Measurements from ENCODE around the gene PLRG1.

Gene PLRG1

GRCh38 chr4:154559494-154560418 is 9.6 kb upstream of the PLRG1 start:
- H3K27ac Mint-ChIP-seq, result no peak overlapping the region
- H3K4me3 Mint-ChIP-seq, result no peak overlapping the region
- no peaks in the 10 kb centered on the region for H3K9me3 Mint-ChIP-seq

GRCh38 chr4:154559141-154559493 is 8.9 kb upstream of the PLRG1 start:
- no peak overlapping the region for H3K27ac Mint-ChIP-seq
- no peaks in the 10 kb centered on the region for H3K4me1 Mint-ChIP-seq
- peaks cover 3% of the 10 kb centered on the region for H3K27me3 Mint-ChIP-seq
- no peaks in the 10 kb centered on the region for H3K36me3 Mint-ChIP-seq
- no peak overlapping the region for H3K4me3 Mint-ChIP-seq
- no peaks in the 10 kb centered on the region for H3K9me3 Mint-ChIP-seq

More at GRCh38 chr4:154559494-154560418, 9.6 kb upstream of the PLRG1 start:
- H3K36me3 Mint-ChIP-seq, result no peaks in the 10 kb centered on the region
- no peaks in the 10 kb centered on the region for H3K4me1 Mint-ChIP-seq
- H3K27me3 Mint-ChIP-seq, result peaks cover 3% of the 10 kb centered on the region

DNA sequence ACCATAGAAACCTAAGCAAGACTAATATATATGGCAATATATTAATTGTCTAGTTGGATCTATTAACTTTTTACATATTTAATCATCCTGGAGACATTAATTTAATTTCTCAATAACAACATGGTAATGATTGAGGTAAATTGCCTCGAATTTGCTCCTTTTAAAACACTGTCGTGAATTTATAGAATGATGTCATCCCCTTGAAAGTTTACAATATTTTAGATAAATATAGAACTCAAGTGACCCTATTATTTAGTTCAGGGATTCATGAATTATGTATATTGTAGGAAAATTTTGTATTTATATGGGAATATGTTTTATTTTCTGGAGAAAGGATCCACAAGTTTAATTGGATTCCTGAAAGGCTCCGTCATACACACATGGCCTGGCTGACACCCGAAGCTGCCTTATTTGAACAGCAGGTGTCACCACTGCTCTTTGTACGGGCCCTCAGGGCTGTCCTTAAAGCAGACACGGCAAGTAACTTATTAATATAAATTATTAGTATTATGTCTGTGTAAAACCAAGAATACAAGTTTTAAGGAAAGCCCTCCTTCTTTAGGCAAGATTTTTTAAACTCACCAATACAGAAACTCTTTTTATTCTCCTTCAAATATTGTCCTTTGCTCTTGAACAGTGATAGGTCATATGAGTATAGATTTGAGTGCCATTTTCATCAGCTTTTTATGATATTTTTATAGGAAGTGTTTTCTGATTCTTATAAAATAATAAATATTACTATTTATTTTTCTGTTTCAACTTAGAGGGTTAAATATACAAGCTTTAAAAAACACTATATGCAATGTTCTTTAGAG is 1.9 kb upstream of the PLRG1 start:
- no peaks in the 10 kb centered on the region for H3K9me3 Mint-ChIP-seq
- peaks cover 7% of the 10 kb centered on the region for H3K36me3 Mint-ChIP-seq
- no peak overlapping the region for H3K4me3 Mint-ChIP-seq
- H3K27me3 Mint-ChIP-seq, result no peaks in the 10 kb centered on the region
- peaks cover 34% of the 10 kb centered on the region for H3K4me1 Mint-ChIP-seq
- no peak overlapping the region for H3K27ac Mint-ChIP-seq

DNA sequence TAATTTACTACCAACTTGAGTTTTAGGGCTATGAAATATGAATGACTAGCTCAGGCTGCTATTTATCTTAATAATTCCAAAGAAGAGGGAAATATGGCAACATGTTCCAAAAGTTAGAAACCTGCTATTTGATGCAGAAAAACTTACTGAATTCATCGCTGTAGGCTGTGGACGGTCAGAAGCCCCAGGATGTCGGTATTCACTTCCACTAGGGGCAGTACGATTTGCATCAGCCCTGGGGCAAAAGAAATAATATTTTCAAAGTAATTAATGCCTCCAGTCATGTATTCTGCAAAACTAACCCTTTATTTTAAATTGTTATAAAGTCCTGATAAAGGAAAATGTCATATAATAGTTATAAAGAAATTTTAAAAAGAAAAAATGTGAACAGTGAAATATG is 4.5 kb downstream of the PLRG1 start:
- H3K4me1 Mint-ChIP-seq, result peaks cover 34% of the 10 kb centered on the region
- H3K4me3 Mint-ChIP-seq, result no peak overlapping the region
- no peaks in the 10 kb centered on the region for H3K27me3 Mint-ChIP-seq
- no peaks in the 10 kb centered on the region for H3K9me3 Mint-ChIP-seq
- H3K36me3 Mint-ChIP-seq, result peaks cover 20% of the 10 kb centered on the region
- H3K27ac Mint-ChIP-seq, result no peak overlapping the region

GRCh38 chr4:154542271-154542879 is 7.8 kb downstream of the PLRG1 start:
- Mint-ChIP-seq H3K27me3 (no peaks in the 10 kb centered on the region), H3K4me1 (peaks cover 10% of the 10 kb centered on the region), H3K4me3 (no peak overlapping the region), H3K36me3 (peaks cover 15% of the 10 kb centered on the region), H3K27ac (peak overlapping the region; percentile 81), H3K9me3 (no peaks in the 10 kb centered on the region)

DNA sequence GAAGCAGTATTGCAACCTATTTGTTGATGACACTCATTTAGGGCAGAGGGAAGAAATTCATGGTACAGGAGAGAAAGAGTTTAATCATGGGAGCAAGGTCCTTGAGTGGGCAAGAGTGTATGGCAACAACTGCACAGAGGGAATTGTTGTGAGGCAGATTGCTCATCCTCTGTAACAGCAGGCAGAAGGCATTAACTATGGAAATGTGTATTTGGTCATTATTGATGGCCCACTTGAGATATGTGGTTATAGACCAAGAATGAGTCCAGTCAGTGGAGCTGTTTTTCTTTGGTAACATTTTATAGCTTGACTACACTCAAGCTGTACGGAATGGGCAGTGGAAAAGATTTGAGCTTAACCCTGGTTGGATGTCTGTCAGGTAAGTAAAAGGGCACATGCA is 15.9 kb downstream of the PLRG1 start:
- H3K36me3 Mint-ChIP-seq, result peaks cover 6% of the 10 kb centered on the region
- H3K4me1 Mint-ChIP-seq, result no peaks in the 10 kb centered on the region
- no peak overlapping the region for H3K4me3 Mint-ChIP-seq
- H3K27ac Mint-ChIP-seq, result no peak overlapping the region
- no peaks in the 10 kb centered on the region for H3K9me3 Mint-ChIP-seq
- no peaks in the 10 kb centered on the region for H3K27me3 Mint-ChIP-seq

DNA sequence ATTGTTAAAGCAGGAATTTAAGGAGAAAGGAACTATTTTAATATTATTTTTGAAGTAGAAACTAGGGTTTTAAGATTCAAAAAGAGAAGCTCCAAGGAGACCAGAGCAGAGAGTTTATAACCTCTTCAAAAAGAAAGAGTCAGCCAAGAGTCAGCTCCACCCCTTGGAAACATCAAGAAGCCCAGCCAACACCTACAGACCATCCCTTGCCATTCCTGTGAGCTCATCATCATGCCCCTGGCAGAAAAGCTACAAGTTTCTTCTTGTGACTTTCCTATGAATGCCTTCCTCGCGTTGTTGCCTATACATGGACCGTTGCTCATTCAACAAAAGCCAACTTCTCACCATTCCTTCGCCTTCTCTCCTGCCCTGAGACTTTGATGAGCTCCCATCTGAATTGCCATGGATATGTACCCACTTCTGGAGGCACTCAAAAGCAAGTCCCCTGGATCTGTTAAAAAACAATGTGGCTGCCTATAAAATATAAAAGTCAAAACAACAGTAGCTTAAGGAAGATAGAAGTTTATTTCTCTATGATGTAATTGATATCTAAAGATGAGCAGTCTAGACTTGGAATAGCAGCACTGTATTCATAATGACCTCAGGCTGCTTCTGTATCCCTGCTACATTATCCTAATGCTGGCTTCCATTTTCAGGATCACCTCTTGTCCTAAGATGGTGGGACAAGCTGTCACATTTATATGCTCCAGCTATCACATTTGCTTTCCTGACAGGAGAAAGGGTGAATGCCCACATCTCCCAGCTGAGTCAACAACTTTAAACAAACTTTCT is 20.3 kb downstream of the PLRG1 start:
- Mint-ChIP-seq H3K36me3 (peaks cover 1% of the 10 kb centered on the region), H3K4me1 (no peaks in the 10 kb centered on the region), H3K4me3 (no peak overlapping the region), H3K27ac (no peak overlapping the region), H3K9me3 (no peaks in the 10 kb centered on the region), H3K27me3 (peaks cover 9% of the 10 kb centered on the region)

DNA sequence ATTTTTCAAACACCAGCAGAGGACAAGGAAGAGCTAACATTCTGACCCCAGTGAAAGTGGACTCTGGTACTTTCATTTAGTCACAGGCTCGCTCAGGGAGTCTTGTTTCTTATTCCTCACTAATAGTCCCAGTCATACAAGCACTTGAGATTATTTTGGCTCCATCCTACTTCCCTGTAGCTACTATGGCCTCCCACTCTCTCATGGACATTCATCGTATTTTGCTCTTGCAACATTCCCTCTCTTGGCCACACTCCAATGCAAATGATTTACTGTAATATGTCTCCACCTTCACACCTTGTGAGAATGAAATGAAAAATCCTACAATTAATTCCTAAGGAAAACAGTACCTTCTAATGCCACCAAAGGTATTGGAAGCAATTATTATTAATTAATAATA is 21.3 kb downstream of the PLRG1 start:
- H3K4me3 Mint-ChIP-seq, result no peak overlapping the region
- H3K4me1 Mint-ChIP-seq, result no peaks in the 10 kb centered on the region
- peaks cover 10% of the 10 kb centered on the region for H3K27me3 Mint-ChIP-seq
- H3K9me3 Mint-ChIP-seq, result no peaks in the 10 kb centered on the region
- no peak overlapping the region for H3K27ac Mint-ChIP-seq
- H3K36me3 Mint-ChIP-seq, result no peaks in the 10 kb centered on the region

- Mint-ChIP-seq H3K36me3 (no peaks in the 10 kb centered on the region), H3K9me3 (no peaks in the 10 kb centered on the region), H3K27ac (no peak overlapping the region), H3K27me3 (peaks cover 10% of the 10 kb centered on the region), H3K4me1 (no peaks in the 10 kb centered on the region), H3K4me3 (no peak overlapping the region)
These were observed 22.9 kb downstream of the PLRG1 start for GRCh38 chr4:154527308-154527707.

- Mint-ChIP-seq H3K36me3 (no peaks in the 10 kb centered on the region), H3K27me3 (peaks cover 10% of the 10 kb centered on the region), H3K4me1 (no peaks in the 10 kb centered on the region), H3K9me3 (no peaks in the 10 kb centered on the region), H3K27ac (no peak overlapping the region), H3K4me3 (no peak overlapping the region)
These were observed 24.0 kb downstream of the PLRG1 start for GRCh38 chr4:154526151-154526550.

GRCh38 chr4:154521607-154522006 is 28.6 kb downstream of the PLRG1 start:
- peaks cover 12% of the 10 kb centered on the region for H3K27me3 Mint-ChIP-seq
- H3K27ac Mint-ChIP-seq, result no peak overlapping the region
- no peaks in the 10 kb centered on the region for H3K36me3 Mint-ChIP-seq
- no peaks in the 10 kb centered on the region for H3K9me3 Mint-ChIP-seq
- H3K4me3 Mint-ChIP-seq, result no peak overlapping the region
- no peaks in the 10 kb centered on the region for H3K4me1 Mint-ChIP-seq

DNA sequence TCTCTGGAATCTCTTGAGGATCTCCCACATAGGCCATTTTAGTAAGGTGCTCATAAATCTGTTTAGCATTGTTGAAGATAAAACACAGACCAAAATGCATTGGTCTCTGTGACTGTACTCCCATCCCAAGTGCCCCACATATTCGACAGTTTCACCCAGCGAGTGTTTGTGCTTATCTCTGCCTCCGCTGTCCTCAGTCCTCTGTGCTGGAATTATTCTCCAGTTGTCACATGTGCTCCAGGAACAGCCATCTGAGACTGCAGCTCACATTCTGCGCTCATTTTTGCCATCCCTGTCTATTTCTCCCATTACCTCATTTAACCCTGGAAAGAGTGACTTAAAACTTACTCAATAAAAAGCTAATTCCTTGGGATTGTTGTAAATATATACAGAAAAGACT is 31.0 kb downstream of the PLRG1 start:
- Mint-ChIP-seq H3K27ac (no peak overlapping the region), H3K27me3 (peaks cover 11% of the 10 kb centered on the region)

DNA sequence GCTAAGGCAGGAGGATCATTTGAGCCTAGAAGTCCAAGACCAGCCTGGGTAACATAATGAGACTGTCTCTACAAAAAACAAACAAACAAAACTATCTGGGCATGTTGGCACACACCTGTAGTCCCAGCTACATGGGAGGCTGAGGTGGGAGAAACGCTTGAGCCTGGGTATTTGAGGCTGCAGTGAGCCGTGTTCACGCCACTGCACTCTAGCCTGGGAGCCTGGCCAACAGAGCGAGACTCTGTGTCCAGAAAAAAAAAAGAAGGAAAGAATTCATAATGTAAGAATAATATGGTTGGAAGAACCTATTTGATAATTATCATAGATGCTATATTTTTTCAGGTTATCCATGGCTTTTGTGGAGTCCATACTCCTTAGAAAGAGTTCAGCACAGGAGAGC is 32.6 kb downstream of the PLRG1 start:
- Mint-ChIP-seq H3K9me3 (no peaks in the 10 kb centered on the region), H3K36me3 (no peaks in the 10 kb centered on the region)

More for the DNA sequence above, 31.0 kb downstream of the PLRG1 start:
- no peak overlapping the region for H3K4me3 Mint-ChIP-seq
- no peaks in the 10 kb centered on the region for H3K9me3 Mint-ChIP-seq
- no peaks in the 10 kb centered on the region for H3K36me3 Mint-ChIP-seq
- H3K4me1 Mint-ChIP-seq, result no peaks in the 10 kb centered on the region

DNA sequence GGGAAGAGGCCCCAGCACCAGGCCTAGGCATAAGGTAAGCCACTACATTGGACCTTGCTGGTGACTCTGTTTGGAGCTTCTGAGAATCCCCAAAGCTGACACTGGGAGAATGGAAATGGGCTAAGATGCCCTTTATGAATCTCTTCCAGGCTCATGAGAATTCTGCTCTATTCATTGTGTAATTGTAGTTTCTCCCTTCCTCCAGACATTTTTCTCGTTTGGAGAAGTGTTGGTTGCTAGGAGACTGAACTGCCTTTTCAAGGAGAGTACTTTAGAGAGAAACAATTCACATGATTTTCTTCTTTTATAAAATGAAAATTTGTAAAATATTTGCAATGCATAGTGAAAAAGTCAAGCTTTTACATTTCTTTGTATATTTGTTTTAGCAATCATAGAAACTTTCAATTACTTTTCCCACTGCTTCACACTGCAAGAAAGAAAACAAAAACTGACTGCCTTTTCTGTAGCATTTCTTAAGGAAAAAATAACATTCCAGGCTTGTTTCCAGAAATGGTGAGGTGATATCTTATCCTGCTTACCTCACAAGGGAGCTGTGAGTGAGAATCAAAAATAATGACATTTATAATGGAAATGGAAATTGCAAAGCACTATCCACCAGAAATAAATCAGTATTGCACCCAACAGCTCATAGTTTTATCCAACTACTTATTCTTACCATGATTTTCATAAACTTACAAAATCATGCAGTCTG is 33.7 kb downstream of the PLRG1 start:
- H3K27me3 Mint-ChIP-seq, result peaks cover 16% of the 10 kb centered on the region
- no peaks in the 10 kb centered on the region for H3K36me3 Mint-ChIP-seq
- no peak overlapping the region for H3K4me3 Mint-ChIP-seq
- H3K27ac Mint-ChIP-seq, result no peak overlapping the region
- H3K4me1 Mint-ChIP-seq, result no peaks in the 10 kb centered on the region
- no peaks in the 10 kb centered on the region for H3K9me3 Mint-ChIP-seq

More for the DNA sequence above, 32.6 kb downstream of the PLRG1 start:
- H3K27me3 Mint-ChIP-seq, result peaks cover 15% of the 10 kb centered on the region
- no peak overlapping the region for H3K27ac Mint-ChIP-seq
- no peaks in the 10 kb centered on the region for H3K4me1 Mint-ChIP-seq
- no peak overlapping the region for H3K4me3 Mint-ChIP-seq

GRCh38 chr4:154511981-154512380 is 38.2 kb downstream of the PLRG1 start:
- no peak overlapping the region for H3K27ac Mint-ChIP-seq
- peaks cover 17% of the 10 kb centered on the region for H3K27me3 Mint-ChIP-seq
- H3K4me1 Mint-ChIP-seq, result no peaks in the 10 kb centered on the region

More at GRCh38 chr4:154511981-154512380, 38.2 kb downstream of the PLRG1 start:
- H3K36me3 Mint-ChIP-seq, result no peaks in the 10 kb centered on the region
- H3K9me3 Mint-ChIP-seq, result no peaks in the 10 kb centered on the region
- no peak overlapping the region for H3K4me3 Mint-ChIP-seq
